T47D (cell line): Measurements from ENCODE around the gene TBX10.
"Not testable (repeated sequence)": the region's sequence is repeated elsewhere in the genome, so short reads cannot be mapped to it uniquely, and the experiment has no call there.

Experiments
- DNase-seq, 2 experiments: peaks; one replicate each; pipeline versions ENCODE4 v3.0.0 to v3.0.0-alpha.2; 2011 to 2012; ENCODE audit warnings: low read depth in 1 of 2, low spot score in 1 of 2
- JUND ChIP-seq: IDR thresholded peaks from 2 replicates; pipeline ENCODE4 v1.6.1; 2012; ENCODE audit warnings: low read depth
- in situ Hi-C: cut with HindIII; loops from 2 replicates; pipeline ENCODE4 v1.10.0; 2016; ENCODE audit warnings: low sequenced_read_pairs, low pct_unique_long_range_greater_than_20kb

The TBX10 gene

GRCh38 chr11:67662142-67662834, 22.7 kb upstream of the TBX10 start:
- in situ Hi-C loops: no loop called here
- TF ChIP-seq JUND: no peak
- no peak for DNase-seq

GRCh38 chr11:67660752-67661151, 21.2 kb upstream of the TBX10 start:
- DNase-seq, in situ Hi-C loops: not testable (repeated sequence)

DNA sequence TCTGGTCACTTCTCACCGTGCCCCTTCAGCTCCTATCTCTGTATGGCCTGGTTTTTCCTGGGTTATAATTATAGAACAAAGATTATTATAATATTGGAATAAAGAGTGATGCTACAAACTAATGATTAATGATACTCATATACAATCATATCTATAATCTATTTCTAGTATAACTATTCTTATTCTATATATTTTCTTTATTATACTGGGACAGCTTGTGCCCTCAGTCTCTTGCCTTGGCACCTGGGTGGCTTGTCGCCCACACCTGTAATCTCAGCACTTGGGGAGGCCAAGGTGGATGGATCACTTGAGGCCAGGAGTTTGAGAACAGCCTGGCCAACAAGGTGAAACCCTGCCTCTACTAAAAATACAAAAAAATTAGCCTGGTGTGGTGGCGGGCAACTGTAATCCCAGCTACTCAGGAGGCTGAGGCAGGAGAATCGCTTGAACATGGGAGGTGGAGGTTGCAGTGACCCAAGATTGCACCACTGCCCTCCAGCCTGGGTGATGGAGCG, 20.1 kb upstream of the TBX10 start:
- DNase-seq, in situ Hi-C loops: not testable (repeated sequence)

DNA sequence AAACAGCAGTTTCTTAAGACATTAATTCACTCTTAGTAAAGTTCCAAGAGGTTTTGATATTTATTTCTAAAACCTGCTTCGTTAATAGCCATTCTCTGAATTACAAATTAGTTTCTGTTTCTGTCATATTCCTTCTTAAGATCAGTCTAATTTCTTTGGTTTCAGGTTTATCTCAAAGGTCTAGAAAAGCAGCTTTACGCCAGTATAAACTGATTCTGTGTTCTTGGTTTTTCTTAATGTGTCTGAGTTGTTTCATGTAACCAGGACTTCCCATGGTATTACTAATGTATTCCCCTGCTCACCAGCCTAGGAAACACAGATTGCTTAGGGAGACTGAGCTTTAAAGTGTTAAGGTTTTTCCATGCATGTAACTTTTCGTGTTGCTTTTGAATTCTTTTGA, 17.7 kb upstream of the TBX10 start:
- DNase-seq: no peak
- no peak for TF ChIP-seq JUND
- in situ Hi-C loops: no loop called here

DNA sequence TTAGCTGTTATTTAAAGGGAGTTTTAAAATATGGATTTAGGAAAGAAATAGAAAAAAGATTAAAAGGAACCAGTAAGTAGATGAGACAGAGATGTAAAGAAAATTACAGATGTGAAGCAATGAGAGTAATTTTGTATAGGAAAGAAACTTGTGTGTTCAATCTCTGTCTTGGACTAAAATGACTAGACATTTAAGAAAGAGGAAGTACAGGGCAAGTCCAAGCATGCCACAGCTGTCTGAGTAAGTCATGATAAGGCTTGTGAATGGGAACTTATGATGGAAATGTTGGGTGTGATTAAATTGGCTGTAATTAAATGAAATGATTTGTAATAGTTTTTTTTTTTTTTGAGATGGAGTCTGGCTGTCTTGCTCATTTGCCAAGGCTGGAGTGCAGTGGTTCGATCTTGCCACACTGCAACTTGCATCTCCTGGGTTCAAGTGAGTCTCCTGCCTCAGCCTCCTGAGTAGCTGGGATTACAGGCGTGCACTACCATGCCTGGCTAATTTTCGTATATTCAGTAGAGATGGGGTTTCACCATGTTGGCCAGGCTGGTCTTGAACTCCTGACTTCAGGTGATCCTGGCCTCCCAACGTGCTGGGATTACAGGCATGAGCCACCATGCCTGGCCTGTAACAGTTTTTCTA, 16.8 kb upstream of the TBX10 start:
- in situ Hi-C loops: no loop called here
- no peak for TF ChIP-seq JUND
- DNase-seq: no peak

- TF ChIP-seq JUND: no peak
- in situ Hi-C loops: no loop called here
- DNase-seq: no peak
Observed at GRCh38 chr11:67654225-67654624, 14.7 kb upstream of the TBX10 start.

DNA sequence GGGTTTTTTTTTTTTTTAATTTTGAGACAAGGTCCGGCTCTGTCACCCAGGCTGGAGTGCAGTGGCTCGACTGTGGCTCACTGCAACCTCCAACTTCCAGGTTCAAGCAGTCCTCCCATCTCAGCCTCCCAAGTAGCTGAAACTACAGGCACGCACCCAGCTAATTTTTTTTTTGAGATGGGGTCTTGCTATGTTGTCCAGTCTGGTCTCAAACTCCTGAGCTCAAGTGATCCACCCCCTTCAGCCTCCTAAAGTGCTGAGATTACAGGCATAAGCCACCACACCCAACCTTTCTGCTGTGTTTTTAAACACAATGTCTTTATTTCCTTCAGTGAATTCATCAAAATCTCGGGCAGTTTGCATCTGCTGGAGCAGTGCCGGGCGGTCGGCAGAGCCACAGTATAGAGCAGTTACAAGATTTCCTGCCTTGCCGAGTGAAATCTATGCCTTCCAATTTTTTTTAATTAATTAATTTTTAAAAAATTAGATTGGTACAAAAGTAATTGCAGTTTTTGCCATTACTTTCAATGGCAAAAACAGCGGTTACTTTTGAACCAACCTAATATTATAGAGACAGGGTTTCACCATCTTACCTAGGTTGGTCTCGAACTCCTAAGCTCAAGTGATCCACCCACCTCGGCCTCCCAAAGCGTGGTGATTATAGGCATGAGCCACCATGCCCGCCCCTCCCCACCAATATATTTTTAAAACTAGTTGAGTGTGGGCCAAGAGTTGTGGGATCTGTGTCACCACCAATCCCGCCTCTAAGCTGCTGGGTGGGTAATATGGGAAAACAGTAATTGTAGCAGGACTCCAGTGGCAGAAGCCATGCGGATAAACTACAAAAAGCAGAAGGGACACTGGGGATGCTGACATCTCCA, 13.6 kb upstream of the TBX10 start:
- no peak for TF ChIP-seq JUND
- DNase-seq: no peak
- in situ Hi-C loops: no loop called here

GRCh38 chr11:67651976-67652781, 12.6 kb upstream of the TBX10 start:
- DNase-seq: no peak
- in situ Hi-C loops: no loop called here
- TF ChIP-seq JUND: no peak

GRCh38 chr11:67649634-67650510, 10.3 kb upstream of the TBX10 start:
- no peak for TF ChIP-seq JUND
- in situ Hi-C loops: no loop called here

GRCh38 chr11:67648796-67649613, 9.4 kb upstream of the TBX10 start:
- TF ChIP-seq JUND: no peak
- DNase-seq: no peak
- in situ Hi-C loops: no loop called here

More at GRCh38 chr11:67649634-67650510, 10.3 kb upstream of the TBX10 start:
- peak in 1 of 2 experiments; percentile 68 for DNase-seq
